HG02623 (cell line): ENCODE results near the gene SH3TC2.
"Not testable (repeated sequence)": the region's sequence is repeated elsewhere in the genome, so short reads cannot be mapped to it uniquely, and the experiment has no call there.

ENCODE experiments used
- ATAC-seq: cut with Tn5 transposase; IDR thresholded peaks from one replicate; pipeline ENCODE4 v1.9.1; 2021; ENCODE audit warnings: moderate library complexity; ENCODE audit not compliant: unreplicated experiment

SH3TC2 gene

DNA sequence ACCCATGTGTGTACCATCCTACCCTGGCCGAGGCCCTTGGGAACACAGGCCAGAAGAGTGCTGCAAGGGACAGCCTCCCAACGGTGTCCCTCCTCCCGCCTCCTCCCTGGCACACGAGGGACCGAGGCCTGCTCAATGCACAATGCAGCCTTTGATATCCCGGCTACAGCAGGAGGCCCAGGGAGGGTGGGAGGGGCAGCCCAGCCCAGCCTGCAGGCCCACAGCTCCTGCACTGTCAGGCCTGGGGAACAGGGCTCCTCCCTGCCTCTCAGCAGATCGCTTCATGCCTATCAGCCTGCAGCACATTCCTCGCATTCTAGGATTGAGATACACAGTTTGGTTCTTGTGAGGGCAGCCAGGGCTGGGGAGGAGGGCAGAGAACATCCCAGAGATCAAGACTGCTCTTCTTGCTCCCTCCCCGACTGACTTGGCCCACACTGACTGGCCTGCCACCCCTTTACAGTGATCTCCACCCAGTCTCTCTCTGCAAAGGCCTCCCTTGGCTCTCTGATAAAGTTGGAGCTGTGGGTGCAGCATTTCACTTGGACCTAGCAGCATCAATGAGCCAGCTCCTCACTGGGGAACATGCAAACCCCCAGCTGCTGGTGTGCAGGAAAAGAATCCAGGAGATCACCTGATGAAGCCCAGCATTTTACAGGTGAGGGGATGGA, at the start of gene SH3TC2:
Gene SH3TC2, minus strand, starts transcription at position 46 of the 671 bp plus-strand sequence. Its CDS starts 40 bp downstream, at position 6.
- ATAC-seq: no peak

DNA sequence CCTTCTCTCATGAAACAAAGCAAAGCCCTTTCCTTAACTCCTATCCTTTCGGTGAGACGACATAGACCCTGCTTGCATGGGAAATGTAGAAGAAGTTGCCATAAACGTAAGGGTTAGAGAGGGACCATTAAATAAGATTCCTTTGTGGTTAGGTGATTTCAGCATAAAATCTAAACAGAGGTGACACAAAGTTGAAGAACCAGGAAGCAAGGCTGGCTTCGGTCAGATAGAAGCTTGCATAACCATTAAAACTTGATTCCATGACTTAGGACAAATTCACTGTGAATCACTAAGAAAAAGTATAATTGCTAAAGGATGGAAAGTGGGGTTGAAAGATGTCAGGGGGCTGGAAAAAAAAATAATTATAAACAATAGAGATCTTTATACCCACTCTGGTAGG, 47.5 kb upstream of the SH3TC2 start:
- no peak for ATAC-seq

DNA sequence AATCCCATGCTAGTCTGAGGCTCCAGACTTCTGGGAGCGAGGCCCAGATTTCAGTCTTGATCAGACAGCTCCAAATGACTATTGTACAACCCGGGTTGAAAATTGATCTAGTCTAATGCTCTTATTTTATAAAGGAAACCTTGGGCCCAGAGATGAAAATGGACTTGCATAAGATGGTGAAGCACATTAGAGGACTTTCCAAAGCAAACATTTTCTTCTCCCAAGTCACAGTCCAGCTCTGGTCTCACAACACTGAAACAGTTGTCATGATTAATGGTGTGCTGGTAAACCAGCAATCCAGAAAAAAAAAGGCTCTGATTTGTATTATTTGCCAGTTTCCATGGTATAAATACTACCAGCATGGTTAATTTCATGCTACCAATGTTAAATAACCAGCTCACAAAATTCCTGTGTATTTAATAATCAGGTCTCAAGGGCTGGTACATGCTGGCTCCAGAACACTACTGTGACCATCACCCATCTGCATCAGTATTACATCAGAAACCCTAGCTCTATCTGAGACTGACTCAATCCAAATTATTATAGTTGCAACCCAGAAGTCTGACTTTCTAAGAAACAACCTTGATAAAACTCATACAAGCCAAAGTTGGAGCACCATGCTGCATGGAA, 45.9 kb upstream of the SH3TC2 start:
- no peak for ATAC-seq

DNA sequence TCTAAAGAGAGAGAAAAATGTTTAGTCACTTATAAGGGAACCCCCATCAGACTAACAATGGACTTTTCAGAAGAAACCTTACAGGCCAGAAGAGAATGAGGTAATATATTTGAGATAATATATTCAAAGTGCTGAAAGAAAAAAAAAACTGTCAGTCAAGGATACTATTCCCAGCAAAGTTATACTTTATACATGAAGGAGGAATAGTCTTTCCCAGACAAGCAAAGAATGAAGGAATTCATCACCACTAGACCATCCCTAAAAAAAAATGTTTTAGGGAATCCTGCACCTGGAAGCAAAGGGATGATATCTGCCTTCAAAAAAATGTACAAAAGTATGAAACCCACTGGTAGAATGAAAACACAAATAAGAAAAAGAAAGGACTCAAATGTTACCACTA, 37.5 kb upstream of the SH3TC2 start:
- ATAC-seq: no peak

DNA sequence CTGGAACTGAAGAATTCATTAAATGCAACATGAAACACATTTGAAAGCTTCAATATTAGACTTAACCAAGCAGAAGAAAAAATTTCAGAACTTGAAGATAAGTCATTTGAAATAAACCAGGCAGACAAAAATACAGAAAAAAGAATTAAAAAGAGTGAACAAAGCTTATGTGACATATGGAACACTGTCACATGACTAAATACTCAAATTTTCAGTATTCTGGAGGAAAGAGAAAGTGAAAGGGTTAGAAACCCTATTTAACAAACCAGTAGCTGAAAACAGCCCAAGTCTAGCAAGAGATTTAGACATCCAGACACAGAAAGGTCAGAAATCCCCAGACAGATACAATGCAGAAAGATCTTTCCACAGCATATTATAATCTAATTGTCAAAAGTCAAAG, 37.1 kb upstream of the SH3TC2 start:
- ATAC-seq: no peak

DNA sequence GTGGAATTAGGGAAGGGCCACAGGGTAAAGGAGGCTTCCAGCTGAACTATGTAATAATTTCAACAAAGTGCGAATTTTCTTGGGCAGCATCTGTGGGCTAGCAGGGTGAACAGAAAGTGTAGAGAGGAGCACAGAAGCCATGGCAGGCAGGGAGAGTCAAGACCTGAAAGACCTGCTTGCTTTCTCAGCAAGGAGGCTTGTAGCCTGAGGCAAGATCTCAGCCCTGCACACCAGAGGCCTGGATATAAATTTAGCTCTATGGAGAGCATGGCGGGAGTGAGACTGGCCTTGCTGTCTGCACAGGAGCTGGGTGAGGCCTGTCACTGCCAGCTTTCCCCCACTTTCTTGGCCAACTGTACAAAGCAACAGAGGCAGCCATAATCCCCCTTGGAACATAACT, 32.1 kb upstream of the SH3TC2 start:
- no peak for ATAC-seq

DNA sequence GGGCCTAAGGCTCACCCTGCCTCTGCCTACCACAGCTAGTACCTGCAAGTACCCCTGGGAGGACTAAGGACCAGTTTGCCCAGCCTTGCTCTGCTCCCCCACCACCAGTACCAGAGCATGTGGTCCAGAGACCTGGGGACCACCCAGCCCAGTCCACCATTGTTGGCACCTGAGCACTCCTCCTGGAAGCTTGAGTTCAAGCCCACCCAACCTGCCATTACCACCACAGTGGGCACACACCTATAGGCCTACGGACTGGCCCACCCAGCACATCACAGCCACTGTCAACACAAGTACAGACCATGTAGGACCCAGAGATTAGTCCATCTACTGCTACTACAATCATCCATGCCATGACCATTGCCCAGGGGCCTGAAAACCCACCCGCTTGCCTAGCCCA, 30.8 kb upstream of the SH3TC2 start:
- no peak for ATAC-seq

DNA sequence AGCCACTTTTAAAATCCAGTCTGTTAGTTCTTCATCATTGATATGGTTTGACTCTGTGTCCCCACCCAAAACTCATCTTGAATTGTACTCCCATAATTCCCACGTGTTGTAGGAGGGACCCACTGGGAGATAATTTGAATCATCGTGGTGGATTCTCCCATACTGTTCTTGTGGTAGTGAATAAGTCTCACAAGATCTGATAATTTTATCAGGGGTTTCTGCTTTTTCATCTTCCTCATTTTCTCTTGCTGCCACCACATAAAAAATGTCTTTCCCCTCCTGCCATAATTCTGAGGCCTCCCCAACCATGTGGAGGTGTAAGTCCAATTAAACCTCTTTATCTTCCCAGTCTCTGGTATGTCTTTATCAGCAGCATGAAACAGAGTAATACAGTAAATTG, 26.9 kb upstream of the SH3TC2 start:
- no peak for ATAC-seq

DNA sequence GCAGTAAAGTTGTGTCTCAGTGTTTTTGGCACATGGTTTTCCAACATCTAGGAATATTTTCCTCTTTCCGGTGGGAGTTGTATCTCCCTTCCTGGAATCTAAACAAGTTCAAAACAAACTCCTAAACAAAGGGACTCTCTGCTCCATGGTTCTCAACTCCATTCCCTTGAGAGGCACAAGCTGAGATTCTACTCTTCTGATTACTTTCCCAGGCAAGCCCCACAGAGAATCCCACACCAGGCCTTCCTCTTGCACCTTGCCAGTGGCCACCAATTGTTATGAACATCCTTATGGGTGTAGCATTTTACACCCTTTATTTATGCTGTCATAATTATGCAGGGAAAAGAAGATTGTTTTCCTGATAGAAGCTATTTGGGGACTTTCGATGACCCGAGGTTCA, 25.8 kb upstream of the SH3TC2 start:
- ATAC-seq: no peak

DNA sequence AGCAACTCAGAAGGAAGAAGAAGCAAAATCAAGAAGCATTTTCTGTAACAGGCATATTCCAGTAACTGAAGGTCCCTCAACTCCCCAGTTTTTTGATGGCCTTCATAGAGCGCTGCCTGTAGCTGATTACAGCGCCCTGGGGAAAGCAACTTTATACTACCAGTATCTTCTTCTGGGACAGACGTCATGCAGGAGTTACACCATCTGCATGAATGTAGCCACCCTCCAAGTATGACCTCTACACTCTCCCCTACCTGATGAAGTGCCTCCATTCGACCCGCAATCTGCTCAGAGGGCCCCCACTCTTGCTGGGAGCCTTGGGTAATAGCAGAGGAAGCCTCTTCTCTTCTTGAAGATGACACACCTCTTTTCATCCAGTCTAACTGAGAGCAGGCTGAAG, 21.0 kb upstream of the SH3TC2 start:
- ATAC-seq: no peak

DNA sequence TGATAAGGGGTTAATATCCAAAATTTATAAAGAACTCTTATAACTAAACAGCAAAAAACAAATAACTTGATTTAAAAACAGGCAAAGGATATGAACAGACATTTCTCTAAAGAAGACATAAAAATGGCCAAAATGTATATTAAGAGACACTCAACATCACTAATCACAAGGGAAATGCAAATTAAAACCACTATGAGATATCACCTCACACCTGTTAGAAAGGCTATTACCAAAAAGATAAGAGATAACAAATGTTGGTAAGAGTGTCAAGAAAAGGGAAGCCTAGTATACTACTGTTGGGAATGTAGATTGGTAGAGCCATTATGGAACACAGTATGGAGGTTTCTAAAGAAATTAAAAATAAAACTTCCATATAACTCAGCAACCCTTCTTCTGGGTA, 19.4 kb upstream of the SH3TC2 start:
- ATAC-seq: no peak

DNA sequence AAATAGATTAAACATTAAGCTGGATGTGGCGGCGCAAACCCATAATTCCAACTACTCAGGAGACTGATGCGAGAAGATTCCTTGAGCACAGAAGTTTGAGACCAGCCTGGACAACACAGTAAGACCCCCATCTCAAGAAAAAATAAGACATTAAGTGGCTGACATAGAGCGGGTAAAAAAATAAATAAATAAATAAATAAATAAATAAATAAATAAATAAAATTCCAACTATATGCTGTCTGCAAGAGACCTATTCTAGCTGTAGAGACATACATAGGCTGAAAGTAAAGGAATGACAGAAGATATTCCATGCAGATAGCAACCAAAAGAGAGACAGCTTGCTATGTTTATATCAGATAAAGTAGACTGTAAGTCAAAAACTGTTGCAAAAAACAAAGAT, 17.4 kb upstream of the SH3TC2 start:
- ATAC-seq: no peak

DNA sequence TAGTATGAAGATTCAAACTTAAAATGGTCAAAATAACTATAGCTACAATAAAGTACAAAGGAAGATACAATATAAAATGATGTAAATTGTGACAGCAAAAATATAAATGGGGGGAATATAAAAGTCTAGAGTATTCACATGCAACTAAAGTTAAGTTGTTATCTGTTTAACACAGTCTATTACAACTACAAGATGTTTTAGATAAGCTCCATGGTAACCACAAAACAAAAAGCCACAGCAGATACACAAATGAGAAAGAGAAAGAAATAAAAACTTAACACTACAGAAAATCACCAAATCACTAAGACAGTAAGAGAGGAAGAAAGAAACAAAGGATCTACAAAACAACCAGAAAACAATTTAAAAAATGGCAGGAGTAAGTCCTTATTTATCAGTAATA, 17.0 kb upstream of the SH3TC2 start:
- no peak for ATAC-seq

DNA sequence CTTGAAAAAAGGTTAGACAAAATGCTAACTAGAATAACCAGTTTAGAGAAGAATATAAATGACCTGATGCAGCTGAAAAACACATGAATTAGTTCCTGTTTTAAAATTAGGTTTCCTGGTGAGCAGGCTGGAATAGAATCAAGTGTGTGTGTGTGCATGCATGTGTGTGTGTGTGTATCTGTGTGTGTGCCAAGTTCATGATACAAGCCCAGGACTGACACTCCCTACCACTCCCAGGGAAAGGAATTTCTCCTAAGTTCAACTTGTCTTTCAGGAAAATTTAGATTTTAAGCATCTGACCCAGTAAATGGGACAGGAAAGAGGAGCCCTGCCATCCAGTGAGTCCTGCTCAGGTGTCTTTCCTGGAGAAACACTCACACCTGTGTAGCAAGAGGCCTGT, 11.2 kb upstream of the SH3TC2 start:
- ATAC-seq: not testable (repeated sequence)

DNA sequence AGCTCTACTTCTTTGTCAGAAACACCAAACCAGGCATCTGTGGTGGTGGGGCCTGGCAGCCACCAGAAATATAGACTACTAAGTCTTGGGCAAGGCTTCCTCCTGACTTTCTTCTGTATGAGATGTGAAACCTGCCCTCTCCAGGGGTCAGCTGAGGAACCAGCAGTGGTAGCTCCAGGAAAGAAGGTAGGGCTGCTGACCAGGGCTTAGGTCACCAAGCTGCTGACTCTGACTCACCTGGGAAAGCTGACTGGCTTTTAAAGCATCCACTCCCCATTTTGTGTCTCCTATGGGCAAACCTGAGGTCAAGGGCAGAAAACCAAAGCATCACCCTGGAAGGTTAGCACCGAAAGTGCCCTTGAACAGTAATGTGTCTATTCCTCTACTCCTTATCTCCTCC, 10.4 kb upstream of the SH3TC2 start:
- ATAC-seq: no peak

DNA sequence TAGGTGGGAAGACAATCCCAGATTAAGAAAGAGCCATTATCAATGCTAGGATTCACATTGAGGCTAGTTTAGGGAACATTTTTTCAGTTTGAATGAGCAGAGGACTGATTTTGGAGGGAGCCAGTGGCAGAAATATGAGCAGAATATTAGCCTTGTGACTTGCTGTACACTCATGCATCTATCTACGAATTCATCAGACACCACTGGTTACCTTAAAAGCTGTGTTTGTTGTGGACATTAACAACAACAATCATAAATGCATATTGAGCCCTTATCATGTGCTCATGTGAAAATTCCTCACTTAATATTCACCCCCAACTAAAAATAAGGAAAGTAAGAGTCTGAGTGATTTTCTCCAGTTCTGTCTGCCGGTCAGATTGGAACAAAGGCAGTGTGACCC, 9.9 kb upstream of the SH3TC2 start:
- ATAC-seq: no peak

DNA sequence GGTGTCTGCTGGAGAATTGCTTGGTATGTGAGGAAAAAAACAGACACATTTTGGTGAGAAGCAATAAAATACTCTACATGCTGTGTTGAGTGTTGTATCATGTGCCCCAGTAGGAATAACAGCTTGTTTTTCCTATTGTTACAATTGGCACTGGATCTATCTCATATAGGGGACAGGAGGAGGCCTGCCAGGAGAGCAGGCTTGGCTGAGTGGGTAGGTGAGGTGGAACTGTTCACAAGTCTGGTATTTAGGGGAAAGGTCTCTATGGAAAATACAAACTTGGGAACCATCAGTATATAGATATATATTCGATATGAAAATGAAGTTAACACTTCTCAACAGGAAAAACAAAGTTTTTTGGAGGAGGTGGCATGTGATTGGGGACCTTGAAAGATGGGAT, 9.5 kb upstream of the SH3TC2 start:
- ATAC-seq: no peak

DNA sequence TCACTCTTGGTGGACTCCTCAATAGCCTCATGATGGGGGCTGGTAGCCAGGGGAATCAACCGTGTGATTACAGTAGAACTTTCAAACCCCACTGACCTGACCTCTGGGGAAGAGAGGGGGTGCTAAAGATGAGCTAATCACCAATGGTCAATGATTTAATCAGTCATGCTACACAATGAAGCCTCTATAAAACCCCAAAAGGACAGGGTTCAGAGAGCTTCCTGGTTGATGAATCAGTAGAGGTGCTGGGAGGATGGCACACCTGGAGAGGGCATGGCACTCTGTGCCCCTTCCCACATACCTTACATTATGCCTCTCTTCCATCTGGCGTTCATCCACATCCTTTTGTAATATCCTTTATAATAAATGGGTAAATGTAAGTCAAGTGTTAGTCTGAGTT, 8.9 kb upstream of the SH3TC2 start:
- ATAC-seq: no peak

DNA sequence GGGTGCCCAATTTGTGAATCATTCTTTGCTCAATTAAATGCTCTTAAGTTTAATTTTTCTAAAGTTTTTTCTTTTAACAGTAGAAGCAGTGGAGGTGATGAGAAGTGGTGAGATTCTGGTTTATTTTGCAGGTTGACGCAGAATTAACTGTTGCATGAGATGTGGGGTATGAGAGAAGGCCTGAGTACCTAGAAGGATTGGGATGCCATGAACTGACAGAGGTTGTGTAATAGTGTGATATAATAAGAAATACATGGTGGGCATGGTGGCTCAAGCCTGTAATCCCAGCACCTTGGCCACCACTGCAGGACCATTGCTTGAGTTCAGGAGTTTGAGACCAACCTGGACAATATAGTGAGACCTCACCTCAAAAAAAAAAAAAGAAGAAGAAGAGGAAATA, 8.4 kb upstream of the SH3TC2 start:
- no peak for ATAC-seq

DNA sequence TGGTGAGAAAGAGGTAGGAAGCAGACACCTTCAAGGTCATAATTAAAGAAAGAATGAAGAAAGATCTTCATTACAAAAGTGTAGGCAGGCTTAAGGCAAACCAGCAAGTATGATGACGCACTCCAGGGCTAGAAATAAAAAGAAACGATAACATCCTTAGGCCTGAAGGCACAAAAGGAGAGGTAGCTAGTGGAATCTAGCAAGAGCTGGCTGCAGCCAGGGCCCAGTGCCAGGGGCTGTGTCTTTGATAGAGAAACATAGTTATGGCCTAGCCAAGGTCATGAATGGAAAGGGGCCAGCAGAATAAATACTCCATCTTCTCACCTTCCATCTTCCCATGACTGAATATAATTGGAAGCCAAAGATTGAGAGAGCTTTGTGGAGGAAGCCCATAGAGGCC, 6.8 kb upstream of the SH3TC2 start:
- no peak for ATAC-seq

DNA sequence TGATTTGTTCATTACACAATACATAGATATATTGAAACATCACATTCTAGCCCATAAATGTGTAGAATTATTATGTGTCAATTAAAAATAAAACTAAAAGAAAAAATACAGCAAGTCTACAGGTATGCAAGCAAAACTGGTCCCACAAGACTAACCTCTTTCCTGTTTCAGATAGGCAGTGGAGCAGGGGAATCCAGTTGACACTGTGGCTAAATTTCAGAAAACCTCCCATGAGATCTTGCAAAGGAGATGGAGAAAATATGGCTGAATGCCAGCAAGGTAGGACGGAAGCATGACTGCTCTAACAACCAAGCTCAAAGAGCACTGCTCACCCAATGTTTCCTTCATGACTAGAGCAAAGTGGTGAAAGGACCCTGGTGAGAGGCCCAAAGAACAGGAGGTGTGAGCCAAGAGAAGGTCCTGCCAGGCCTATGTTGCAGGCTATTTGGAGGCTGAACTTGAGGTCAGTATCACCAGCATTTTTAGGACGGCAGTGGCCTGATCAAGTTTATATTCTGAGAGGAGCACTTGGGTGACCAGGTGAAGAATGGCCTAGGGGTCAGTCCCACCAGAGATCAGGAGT, 1.1 kb upstream of the SH3TC2 start:
- ATAC-seq: no peak

DNA sequence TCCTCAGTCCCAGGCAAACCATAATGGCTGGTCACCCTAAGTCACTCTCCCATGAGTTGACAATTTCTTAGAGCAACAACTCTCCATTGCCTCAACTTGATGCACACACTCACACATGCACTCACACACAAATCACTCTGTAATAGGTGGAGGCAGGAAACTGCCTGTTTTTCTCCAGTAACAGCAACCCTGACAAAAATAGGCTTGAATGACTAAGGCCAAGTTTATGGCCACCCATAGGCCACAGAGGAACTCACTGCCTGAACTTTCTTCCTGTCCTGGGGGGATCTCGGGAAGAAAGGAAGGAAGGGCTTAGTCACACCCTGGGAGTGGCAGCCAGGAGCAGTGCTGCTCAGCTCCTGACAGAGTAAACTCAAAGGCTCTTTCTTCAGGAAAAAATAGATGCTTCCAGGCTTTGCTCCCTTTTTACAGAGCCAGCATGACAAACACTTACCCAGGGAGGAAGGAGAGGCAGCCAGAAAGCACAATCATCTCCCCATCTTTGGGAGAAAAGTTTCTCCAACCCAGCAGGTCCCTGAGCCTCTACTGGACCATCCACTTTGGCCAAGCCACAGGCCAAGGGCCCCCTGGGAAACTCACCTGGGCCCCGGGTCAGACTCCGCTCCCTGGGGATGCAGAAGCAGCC, 368 bp downstream of the SH3TC2 start:
- no peak for ATAC-seq
